AG04450 (cell line): ENCODE measurements around the gene PNPLA6. TPM values are rescaled to one million over a fixed set of nuclear protein-coding genes. Genes with fewer than 3 reads are reported as not detected.
A peak's percentile ranks its signal among the peaks of the same experiment; 100 is the strongest.

ENCODE experiments used
- CTCF ChIA-PET: fragments of 300-600, 350-600 bp; formaldehyde crosslinking; extraction: SDS; loops from one replicate; lab custom pipeline; 2022; ENCODE audit warnings: antibody characterized with exemption, inconsistent platforms; lab: Charles Lee
- POLR2A ChIA-PET: fragments of 350-600 bp; formaldehyde crosslinking; extraction: SDS; loops from one replicate; lab custom pipeline; 2021; ENCODE audit warnings: antibody characterized with exemption, inconsistent platforms; lab: Yijun Ruan, JAX
- DNase-seq: peaks from one replicate; pipeline ENCODE4 v3.0.0-alpha.2; 2011; ENCODE audit warnings: low read depth, low spot score
- H3K27ac ChIP-seq: one replicate; pipeline ENCODE4 v1.5.1; 2012; ENCODE audit warnings: low read depth, low read length, control low read depth
- H3K27me3 ChIP-seq: one replicate; pipeline ENCODE4 v1.6.0; 2012; ENCODE audit warnings: low read length; ENCODE audit not compliant: control insufficient read depth, insufficient read depth
- H3K4me3 ChIP-seq: 2 replicates; pipeline ENCODE4 v1.5.1; 2011; ENCODE audit warnings: mild to moderate bottlenecking, low read depth, low read length, control low read depth
- H3K9me3 ChIP-seq: 2 replicates; pipeline ENCODE4 v1.5.1; 2012; ENCODE audit warnings: low read length; ENCODE audit not compliant: control insufficient read depth, insufficient read depth
- CTCF ChIP-seq: IDR thresholded peaks from 2 replicates; pipeline ENCODE4 v1.5.1; 2011; ENCODE audit warnings: low read depth, low read length, control low read depth, inconsistent platforms
- polyA plus RNA-seq: library from polyadenylated mRNA; depleted of rRNA; stranded (reverse); fragments of >200 nt; gene quantifications from 2 replicates; pipeline ENCODE4 v1.2.3, GENCODE V29; 2011

Gene PNPLA6
- polyA plus RNA-seq, 1 experiment = 17.0 TPM

- H3K4me3 ChIP-seq = peak overlapping the region; percentile 75
- CTCF ChIA-PET = no interaction called here
- no peaks in the 10 kb centered on the region; the same call in 1 of the 2 replicates for H3K9me3 ChIP-seq
- POLR2A ChIA-PET = interaction anchor here (0.5 to 2.5 kb wide), 4 partner anchors 11 to 119 kb away, joined by 3 to 6 read pairs (median 4); no protein-coding TSS in a partner anchor
- no peak for TF ChIP-seq CTCF
- no peaks in the 10 kb centered on the region for H3K27me3 ChIP-seq
- DNase-seq = no peak
- H3K27ac ChIP-seq = no peak overlapping the region
Measured at GRCh38 chr19:7516878-7517277, 18.6 kb upstream of the PNPLA6 start.

- no peak for TF ChIP-seq CTCF
- DNase-seq = no peak
- Histone ChIP-seq H3K4me3 (no peak overlapping the region), H3K9me3 (no peaks in the 10 kb centered on the region; the same call in 1 of the 2 replicates), H3K27me3 (no peaks in the 10 kb centered on the region), H3K27ac (no peak overlapping the region)
- POLR2A ChIA-PET = no interaction called here
- CTCF ChIA-PET = no interaction called here
Measured at GRCh38 chr19:7519361-7520130, 16.0 kb upstream of the PNPLA6 start.

- ChIA-PET POLR2A (interaction anchor here (2.3 kb wide), 1 partner anchor 15 kb away, joined by 9 read pairs; the partner anchor contains the start of gene PNPLA6), CTCF (no interaction called here)
- no peaks in the 10 kb centered on the region for H3K27me3 ChIP-seq
- no peak for DNase-seq
- H3K9me3 ChIP-seq = no peaks in the 10 kb centered on the region; the same call in 1 of the 2 replicates
- no peak overlapping the region for H3K27ac ChIP-seq
- no peak for TF ChIP-seq CTCF
- H3K4me3 ChIP-seq = no peak overlapping the region
Measured at GRCh38 chr19:7520131-7521051, 15.1 kb upstream of the PNPLA6 start.

GRCh38 chr19:7521551-7522071 is 13.9 kb upstream of the PNPLA6 start:
- CTCF ChIA-PET = interaction anchor here (1.9 kb wide), 1 partner anchor 167 kb away, joined by 12 read pairs; no protein-coding TSS in a partner anchor

More at GRCh38 chr19:7521551-7522071, 13.9 kb upstream of the PNPLA6 start:
- DNase-seq = no peak
- TF ChIP-seq CTCF = no peak
- Histone ChIP-seq H3K9me3 (no peaks in the 10 kb centered on the region; the same call in 1 of the 2 replicates), H3K27ac (no peak overlapping the region), H3K4me3 (peak overlapping the region; percentile 61), H3K27me3 (no peaks in the 10 kb centered on the region)
- POLR2A ChIA-PET = interaction anchor here (1.3 to 2.3 kb wide), 3 partner anchors 11 to 123 kb away, joined by 3 to 9 read pairs (median 3); partner anchors contain the start of gene PNPLA6
